Stimulated activated CD8-positive, alpha-beta memory T cell treated with anti-CD3 and anti-CD28 coated beads, Interleukin-12 subunit alpha, Interleukin-12 subunit beta, amount 100 ng/mL, for 24 hours (primary cell): ENCODE results near the gene MS4A15.
A peak's percentile ranks its signal among the peaks of the same experiment; 100 is the strongest.
"Not testable (repeated sequence)": the region's sequence is repeated elsewhere in the genome, so short reads cannot be mapped to it uniquely, and the experiment has no call there.

Experiments
- DNase-seq: peaks from one replicate; pipeline ENCODE4 v3.0.0-alpha.2; 2020; ENCODE audit errors: extremely low read depth

MS4A15 gene

GRCh38 chr11:60754887-60755286 is 1.8 kb upstream of the MS4A15 start:
- DNase-seq: no peak

DNA sequence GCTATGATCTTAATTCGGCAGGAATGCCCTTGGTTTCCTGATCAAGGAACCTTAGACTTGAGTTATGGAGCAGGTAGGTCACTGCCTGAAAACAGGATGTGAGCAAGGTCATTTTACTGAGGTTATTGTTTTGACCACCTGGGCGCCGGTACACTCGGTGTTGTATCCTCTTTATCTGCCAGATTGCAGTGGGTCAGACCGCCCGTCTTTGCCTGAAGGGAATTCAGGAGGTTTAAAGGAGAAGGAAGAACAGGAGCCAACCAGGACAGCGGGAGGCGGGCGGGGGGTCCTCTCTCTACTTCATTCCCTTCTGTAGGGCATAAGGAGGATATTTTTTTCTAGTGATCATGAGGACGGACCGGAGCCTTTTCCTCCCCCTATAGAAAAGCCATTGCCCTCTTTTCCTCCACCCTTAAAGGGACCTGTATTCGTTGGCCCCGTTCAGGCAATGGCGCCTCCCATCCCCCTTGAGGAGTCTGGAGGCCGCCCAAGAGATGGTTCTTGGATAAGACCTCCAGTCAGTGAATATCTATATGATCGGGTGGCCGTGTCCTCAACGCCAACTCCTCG is 649 bp downstream of the MS4A15 start:
- no peak for DNase-seq

DNA sequence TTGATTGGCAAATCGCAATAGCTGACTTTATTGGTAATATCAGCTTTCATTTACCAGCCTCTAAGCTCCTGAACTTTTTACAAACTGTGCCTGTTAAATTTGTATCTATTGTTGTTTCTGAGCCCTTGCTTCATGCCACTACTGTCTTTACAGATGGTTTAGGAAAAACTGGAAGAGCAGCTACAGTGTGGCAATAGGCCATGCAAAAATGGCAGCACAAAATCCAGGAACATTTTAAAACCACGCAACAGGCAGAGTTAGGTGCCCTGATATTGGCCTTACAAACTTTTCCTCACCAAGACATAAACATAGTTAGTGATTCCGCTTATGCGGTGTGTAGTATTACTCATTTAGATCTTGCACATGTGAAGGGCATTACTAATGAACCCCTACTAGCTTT is 2.0 kb downstream of the MS4A15 start:
- not testable (repeated sequence) for DNase-seq

GRCh38 chr11:60759438-60760225 is 3.0 kb downstream of the MS4A15 start:
- DNase-seq: not testable (repeated sequence)

DNA sequence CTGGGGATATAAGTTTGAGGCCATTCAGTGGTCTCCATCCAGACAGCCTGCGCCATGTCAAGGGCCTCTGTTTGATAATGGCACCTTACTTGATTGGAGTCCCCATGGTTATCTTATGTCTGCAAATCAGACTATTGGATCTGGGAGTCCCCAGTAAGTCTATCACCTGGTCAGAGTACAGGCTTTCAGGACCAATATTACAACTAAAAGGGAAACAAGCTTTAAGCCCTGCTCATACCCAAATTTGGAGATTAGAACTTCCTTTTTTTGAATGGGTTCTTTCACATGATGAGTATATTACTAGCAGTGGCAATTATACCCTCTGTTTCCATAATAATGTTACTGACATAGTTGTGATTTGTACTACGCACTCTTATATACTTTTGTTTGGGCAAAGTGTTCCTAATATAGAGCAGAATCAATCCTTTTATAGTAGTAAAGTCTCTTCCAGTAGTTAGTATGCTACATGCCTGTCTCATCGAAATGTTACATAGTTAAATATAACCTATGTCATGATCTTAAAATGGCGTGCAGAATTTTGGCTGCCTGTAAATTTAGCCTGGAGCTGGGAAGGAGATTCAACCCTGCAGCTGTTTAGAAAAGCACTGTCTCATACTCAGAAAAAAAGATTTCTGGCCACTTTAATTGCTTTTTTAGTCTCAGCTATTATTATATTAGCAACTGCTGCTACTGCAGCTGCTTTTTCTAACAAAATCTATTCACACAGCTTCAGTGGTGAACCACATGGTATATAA is 4.9 kb downstream of the MS4A15 start:
- DNase-seq: no peak

- DNase-seq: no peak
These were observed 6.4 kb downstream of the MS4A15 start for GRCh38 chr11:60762851-60763691.

DNA sequence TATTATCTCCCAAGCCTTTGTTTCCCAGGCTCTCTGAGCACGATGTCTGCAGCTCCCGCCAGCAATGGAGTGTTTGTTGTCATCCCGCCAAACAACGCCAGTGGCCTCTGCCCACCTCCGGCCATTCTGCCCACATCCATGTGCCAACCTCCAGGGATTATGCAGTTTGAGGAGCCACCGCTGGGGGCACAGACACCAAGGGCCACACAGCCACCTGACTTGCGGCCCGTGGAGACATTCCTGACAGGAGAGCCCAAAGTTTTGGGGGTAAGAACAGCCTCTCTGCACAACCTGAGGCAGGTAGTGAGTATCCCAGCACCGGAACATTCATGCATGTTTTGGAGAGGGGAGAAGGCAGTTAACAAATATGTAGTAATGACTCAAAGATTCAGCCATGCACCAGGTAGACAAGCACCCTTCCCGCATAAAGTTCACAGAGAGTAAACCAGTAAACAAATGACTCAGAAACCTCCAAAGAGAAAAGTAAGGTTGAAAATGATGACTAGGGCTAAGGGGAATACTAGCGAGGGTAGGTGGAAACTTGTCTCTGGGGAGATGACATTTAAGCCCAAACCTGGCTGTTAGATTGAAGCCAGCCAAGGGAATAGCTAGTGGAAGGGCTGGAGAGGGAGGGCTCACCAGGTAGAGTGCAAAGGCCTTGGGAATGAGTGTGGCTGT is 7.2 kb downstream of the MS4A15 start:
- DNase-seq: no peak

DNA sequence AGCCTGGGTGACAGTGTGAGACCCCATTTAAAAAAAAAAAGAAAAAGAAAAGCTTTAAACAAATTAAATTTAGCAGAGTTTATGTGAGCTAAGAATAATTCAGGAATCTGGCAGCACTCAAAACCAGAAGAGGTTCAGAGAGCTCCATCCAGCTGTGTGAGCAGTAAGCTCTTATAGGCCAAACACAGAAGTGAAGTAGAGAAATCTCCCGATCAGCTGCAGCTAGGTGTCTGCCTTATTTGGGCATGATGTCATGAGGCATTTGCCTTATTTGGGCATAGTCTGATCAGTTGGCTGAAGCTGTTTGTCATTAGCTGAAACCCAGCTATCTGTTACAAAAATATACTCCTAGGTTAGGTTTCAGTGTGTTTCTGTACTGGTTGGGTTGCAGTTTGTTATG is 8.2 kb downstream of the MS4A15 start:
- no peak for DNase-seq

GRCh38 chr11:60765355-60765754 is 8.7 kb downstream of the MS4A15 start:
- no peak for DNase-seq

DNA sequence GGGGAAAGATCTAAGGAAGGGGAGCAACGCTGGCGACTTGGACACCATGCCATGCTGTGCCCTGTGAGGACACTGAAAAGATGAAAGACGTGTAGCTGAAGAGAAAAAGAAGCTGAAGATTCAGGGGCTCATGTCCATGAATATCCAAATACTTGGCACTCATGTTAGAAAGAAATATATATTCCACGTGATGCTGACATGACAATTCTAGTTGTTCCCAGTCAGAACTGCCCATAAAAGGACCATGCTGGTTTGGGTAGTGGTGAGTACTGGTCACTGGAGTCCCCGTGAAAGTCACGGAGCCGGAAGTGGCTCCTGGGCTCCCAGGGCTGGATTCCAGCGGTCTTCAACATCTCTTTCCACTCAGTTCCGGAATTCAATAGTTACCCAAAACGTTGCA is 9.9 kb downstream of the MS4A15 start:
- DNase-seq: no peak

GRCh38 chr11:60767388-60767811 is 10.7 kb downstream of the MS4A15 start:
- DNase-seq: no peak

DNA sequence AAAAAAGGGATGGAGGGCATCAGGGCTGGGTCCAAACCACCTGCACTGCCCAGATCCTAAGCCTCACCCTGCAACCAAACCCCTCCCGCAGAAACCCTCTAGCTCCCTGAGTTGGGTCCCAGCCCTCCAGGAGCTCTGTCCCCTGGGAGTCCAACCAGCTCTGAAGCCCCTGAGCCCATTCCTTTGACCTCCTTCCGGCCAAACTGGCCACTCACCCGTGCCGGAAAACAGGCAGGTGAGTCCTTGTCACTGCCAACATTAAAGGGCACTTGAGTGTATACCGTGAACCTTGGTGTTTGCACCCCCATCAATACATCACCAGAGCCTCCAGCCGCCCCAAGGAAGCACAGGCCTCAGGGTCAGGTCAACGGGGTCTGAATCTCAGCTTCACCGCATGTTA is 11.5 kb downstream of the MS4A15 start:
- no peak for DNase-seq

- no peak for DNase-seq
These were observed 12.6 kb downstream of the MS4A15 start for GRCh38 chr11:60769273-60769672.

DNA sequence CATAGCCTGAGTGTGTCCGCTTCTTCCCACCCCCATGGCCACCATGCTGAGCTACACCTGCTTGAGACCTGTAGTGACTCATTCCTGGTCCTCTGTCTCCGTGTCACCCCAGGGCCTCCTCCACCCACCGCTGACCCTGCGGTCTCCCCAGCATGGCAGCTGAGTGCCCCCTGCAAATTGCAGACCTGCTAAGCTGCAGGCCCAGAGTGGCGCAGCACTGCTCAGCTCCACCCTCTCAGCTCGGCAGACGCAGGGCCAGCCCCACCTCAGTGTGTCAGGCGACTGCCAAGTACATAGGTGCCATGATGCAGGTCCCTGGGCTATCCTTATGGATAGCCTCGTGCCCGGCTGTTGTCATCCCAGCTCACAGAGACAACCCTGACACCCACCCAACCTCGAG is 13.1 kb downstream of the MS4A15 start:
- DNase-seq: no peak

- no peak for DNase-seq
These were observed 14.5 kb downstream of the MS4A15 start for GRCh38 chr11:60771146-60771545.

DNA sequence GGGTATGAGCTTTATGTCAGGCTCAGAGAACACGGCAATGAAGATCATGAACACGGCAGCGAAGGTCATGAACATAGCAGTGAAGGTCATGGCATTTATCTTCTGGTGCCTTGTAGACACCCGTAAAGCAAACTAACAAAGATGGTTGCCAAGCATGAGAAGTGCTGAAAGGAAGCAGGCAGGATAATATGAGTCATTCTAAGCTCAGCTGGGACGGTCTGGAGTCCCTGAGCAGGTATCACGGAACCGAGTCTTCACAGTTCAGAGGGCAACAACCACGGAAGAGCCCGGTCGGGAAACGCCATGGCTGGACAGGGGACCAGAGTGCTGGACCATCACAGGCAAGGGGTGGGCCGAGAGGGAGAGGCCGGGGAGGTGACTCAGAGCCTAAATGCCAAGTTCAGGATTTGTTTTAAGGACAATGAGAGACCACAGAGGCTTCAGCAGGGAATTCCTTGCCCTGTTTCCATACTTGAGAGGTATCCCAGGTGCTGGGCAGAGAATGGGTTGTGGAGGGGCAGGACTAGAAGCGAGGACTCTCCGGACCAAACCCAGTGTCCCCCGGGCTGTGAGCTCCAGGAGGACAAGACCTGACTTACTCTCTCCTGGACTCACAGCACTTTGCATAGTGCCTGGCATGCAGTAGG is 15.3 kb downstream of the MS4A15 start:
- DNase-seq: no peak

DNA sequence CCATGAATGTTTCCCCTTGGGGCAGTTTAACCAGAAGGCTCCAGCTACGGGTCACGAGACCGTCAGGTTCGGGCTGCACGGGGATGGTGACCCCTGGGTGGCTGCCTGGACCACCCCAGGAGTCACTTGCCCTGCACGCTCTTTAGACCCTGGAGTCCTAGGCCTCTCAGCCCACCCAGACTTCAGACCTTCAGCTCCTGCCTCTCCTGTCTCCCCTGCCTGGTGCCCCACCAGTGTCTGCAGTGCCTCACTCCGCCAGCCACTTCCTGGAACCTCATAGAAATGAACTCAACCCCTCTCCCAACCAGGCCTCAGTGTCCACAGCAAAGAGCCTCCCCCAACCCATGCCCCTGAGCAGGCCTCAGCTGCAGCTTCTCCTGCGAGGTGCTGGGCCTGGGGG is 16.0 kb downstream of the MS4A15 start:
- DNase-seq: no peak

- no peak for DNase-seq
These were observed 18.1 kb downstream of the MS4A15 start for GRCh38 chr11:60774726-60775125.

GRCh38 chr11:60775420-60775961 is 18.8 kb downstream of the MS4A15 start:
- DNase-seq: peak; percentile 49

GRCh38 chr11:60776167-60776566 is 19.5 kb downstream of the MS4A15 start:
- no peak for DNase-seq

DNA sequence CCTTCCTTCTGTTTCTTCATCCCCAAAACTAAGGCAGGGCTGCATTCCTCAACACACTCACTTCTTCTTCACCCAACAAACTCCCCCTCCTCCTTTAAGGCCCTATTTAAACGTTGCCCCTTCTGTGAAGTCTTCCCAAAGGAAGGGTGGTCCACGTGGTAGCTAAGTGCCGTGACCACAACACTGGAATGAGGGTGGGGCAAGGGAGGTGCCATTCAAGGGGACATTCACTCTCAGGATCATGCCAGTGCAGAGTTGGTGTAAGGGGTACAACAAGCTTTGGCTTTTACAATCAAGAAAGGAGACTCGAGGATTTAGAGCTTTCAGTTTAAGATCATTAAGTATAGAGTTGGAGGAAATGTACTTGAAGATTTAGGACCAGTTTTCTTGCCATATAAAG is 20.4 kb downstream of the MS4A15 start:
- no peak for DNase-seq
